H1 (cell line): Measurements from ENCODE around the gene MYPN.

Source experiments
- CREB1 ChIP-seq: IDR thresholded peaks from 2 replicates; pipeline ENCODE4 v1.6.1; 2012; ENCODE audit warnings: inconsistent platforms
- HDAC6 ChIP-seq: IDR thresholded peaks from one replicate; pipeline ENCODE4 v1.7.1; 2012; ENCODE audit warnings: low read depth, mild to moderate bottlenecking, inconsistent platforms, low read length, moderate library complexity
- POLR2AphosphoS5 ChIP-seq: IDR thresholded peaks from 2 replicates; pipeline ENCODE4 v1.6.1; 2011; ENCODE audit warnings: low read depth, low read length
- RXRA ChIP-seq: IDR thresholded peaks from 2 replicates; pipeline ENCODE4 v1.6.1; 2011; ENCODE audit warnings: low read depth, mild to moderate bottlenecking, low read length, moderate library complexity; ENCODE audit not compliant: insufficient read depth

- TF ChIP-seq CREB1: no peak
- TF ChIP-seq RXRA: no peak
- no peak for TF ChIP-seq POLR2AphosphoS5
- no peak for TF ChIP-seq HDAC6
Observed at GRCh38 chr10:68099736-68100135, 9.6 kb upstream of the MYPN start.
